ENCODE results near the gene CRMP1. TPM values are rescaled to one million over a fixed set of nuclear protein-coding genes. Genes with fewer than 3 reads are reported as not detected.

Gene CRMP1
- total and polyA plus RNA-seq, 2 of the 8 experiments (the other 6 are each of a cell fraction or from before 2014, with no cell fraction given) = 120 to 131 TPM

DNA sequence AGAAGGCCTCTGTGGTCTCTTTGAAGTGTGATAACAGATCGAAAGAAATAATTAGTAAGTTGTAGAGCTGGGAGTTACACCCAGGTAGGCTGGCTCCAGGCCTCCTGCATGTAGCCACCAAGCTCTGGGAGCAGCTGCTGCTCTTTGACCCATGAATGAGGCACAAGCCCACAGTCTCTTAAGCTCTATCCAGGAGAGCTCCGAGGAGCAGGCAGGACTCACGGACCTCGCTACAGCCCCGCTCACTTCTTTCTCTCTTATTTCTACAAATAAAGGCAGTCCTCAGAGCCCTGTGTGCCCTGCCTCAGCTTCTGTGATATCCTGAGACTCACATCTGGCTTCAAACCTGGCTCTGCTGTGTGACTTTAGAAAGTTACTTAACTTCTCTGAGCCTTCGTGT, 95.0 kb downstream of the CRMP1 start (continued):
- TF ChIP-seq, protein P1, sequence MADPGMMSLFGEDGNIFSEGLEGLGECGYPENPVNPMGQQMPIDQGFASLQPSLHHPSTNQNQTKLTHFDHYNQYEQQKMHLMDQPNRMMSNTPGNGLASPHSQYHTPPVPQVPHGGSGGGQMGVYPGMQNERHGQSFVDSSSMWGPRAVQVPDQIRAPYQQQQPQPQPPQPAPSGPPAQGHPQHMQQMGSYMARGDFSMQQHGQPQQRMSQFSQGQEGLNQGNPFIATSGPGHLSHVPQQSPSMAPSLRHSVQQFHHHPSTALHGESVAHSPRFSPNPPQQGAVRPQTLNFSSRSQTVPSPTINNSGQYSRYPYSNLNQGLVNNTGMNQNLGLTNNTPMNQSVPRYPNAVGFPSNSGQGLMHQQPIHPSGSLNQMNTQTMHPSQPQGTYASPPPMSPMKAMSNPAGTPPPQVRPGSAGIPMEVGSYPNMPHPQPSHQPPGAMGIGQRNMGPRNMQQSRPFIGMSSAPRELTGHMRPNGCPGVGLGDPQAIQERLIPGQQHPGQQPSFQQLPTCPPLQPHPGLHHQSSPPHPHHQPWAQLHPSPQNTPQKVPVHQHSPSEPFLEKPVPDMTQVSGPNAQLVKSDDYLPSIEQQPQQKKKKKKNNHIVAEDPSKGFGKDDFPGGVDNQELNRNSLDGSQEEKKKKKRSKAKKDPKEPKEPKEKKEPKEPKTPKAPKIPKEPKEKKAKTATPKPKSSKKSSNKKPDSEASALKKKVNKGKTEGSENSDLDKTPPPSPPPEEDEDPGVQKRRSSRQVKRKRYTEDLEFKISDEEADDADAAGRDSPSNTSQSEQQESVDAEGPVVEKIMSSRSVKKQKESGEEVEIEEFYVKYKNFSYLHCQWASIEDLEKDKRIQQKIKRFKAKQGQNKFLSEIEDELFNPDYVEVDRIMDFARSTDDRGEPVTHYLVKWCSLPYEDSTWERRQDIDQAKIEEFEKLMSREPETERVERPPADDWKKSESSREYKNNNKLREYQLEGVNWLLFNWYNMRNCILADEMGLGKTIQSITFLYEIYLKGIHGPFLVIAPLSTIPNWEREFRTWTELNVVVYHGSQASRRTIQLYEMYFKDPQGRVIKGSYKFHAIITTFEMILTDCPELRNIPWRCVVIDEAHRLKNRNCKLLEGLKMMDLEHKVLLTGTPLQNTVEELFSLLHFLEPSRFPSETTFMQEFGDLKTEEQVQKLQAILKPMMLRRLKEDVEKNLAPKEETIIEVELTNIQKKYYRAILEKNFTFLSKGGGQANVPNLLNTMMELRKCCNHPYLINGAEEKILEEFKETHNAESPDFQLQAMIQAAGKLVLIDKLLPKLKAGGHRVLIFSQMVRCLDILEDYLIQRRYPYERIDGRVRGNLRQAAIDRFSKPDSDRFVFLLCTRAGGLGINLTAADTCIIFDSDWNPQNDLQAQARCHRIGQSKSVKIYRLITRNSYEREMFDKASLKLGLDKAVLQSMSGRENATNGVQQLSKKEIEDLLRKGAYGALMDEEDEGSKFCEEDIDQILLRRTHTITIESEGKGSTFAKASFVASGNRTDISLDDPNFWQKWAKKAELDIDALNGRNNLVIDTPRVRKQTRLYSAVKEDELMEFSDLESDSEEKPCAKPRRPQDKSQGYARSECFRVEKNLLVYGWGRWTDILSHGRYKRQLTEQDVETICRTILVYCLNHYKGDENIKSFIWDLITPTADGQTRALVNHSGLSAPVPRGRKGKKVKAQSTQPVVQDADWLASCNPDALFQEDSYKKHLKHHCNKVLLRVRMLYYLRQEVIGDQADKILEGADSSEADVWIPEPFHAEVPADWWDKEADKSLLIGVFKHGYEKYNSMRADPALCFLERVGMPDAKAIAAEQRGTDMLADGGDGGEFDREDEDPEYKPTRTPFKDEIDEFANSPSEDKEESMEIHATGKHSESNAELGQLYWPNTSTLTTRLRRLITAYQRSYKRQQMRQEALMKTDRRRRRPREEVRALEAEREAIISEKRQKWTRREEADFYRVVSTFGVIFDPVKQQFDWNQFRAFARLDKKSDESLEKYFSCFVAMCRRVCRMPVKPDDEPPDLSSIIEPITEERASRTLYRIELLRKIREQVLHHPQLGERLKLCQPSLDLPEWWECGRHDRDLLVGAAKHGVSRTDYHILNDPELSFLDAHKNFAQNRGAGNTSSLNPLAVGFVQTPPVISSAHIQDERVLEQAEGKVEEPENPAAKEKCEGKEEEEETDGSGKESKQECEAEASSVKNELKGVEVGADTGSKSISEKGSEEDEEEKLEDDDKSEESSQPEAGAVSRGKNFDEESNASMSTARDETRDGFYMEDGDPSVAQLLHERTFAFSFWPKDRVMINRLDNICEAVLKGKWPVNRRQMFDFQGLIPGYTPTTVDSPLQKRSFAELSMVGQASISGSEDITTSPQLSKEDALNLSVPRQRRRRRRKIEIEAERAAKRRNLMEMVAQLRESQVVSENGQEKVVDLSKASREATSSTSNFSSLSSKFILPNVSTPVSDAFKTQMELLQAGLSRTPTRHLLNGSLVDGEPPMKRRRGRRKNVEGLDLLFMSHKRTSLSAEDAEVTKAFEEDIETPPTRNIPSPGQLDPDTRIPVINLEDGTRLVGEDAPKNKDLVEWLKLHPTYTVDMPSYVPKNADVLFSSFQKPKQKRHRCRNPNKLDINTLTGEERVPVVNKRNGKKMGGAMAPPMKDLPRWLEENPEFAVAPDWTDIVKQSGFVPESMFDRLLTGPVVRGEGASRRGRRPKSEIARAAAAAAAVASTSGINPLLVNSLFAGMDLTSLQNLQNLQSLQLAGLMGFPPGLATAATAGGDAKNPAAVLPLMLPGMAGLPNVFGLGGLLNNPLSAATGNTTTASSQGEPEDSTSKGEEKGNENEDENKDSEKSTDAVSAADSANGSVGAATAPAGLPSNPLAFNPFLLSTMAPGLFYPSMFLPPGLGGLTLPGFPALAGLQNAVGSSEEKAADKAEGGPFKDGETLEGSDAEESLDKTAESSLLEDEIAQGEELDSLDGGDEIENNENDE (IDR thresholded peaks at IDR 0.05; ENCODE audit: insufficient replicate concordance, low read length) = no peak

Data from H1 (cell line).